ENCODE results near the gene OR10D3.

OR10D3 gene

DNA sequence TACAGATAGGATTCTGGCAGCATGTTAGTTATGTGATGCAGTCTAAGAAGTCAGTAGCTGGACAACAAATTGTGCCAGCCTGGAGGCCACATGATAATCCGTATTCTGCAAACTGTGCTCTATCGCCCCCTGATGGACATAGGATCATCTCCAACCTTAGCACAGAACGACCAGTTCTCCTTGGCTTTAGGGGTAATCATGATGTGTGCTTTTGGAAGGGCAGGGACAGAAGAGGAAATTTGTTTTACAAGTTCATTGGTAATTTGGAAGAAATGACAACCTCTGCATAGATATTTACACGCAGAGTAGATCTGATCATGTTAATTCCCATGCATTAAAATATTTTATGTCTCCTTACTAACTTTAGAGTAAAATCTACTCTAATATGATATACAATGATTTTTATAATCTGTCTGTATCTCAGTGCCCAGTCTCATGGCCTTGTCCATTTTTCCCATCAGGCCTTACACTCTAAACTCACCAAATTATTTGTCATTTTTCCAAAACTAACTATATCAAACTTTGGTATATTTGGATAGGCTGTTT, 12.1 kb downstream of the OR10D3 start:
- DNase-seq = peak; percentile 38

DNA sequence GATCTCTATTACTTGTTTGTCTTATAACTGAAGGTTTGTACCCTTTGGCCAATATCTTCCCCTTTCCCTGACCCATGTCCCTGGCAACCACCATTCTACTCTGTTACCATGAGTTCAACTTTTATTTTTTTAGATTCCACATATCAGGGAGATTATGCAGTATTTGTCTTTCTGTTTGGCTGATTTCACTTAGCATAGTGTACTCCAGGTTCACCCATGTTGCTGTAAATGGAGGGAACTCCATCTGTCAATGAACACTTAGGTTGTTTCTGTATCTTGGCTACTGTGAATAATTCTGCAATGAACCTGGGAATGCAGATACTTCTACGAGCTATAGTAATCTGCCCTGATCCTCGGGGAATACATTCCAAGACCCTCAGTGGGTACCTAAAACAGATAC, 14.9 kb downstream of the OR10D3 start:
- no peak for DNase-seq

DNA sequence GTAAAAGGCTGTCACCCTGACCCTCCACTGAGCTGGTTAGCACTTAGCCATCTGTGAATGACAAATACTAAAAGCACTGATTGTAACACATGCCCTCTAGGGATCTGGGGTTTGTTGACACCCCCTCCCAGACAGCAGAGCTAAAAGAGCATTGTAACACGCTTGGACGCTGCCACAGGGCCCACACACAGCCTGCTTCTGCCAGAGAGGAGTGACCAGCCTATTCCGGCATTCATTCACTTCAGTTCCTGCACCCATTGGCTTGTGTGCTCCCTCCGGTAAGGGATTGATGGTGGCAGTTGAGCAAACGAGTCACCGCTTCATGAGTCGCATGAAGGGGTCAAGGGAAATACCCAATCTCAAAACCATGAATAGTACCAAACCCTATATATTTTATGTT, 15.8 kb downstream of the OR10D3 start:
- no peak for DNase-seq

DNA sequence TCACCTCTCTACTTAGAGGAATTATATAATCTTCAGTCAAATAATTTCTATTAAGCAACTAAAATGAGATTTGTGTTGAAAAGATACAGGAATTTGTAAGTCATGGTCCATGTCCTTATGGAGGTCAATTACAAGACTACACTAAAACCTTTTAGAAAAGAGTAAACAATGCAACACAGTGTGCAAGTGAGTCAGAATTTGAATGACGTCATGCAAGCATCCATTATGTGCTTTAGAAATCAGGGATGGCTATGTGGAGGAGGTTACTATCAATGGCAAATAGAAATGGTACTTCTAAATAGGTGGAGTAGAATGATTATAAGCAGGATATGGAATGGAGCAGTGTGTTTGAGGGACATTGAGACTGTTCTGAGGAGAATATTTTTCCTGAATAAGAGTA, 16.6 kb downstream of the OR10D3 start:
- no peak for DNase-seq

DNA sequence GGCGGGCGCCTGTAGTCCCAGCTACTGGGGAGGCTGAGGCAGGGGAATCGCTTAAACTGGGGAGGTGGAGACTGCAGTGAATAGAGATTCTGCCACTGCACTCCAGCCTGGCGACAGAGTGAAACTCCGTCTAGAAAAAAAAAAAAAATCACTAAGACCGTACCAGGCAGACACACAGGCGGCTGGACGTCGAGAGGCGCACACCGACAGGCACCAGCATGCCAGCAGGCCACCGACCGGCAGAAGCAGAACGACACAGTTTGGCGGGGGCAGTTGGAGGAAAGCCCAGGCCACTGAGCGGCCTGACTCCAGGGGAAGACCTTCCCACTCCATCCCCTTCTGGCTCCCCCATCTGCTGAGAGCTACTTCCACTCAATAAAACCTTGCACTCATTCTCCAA, 17.5 kb downstream of the OR10D3 start:
- DNase-seq = no peak

DNA sequence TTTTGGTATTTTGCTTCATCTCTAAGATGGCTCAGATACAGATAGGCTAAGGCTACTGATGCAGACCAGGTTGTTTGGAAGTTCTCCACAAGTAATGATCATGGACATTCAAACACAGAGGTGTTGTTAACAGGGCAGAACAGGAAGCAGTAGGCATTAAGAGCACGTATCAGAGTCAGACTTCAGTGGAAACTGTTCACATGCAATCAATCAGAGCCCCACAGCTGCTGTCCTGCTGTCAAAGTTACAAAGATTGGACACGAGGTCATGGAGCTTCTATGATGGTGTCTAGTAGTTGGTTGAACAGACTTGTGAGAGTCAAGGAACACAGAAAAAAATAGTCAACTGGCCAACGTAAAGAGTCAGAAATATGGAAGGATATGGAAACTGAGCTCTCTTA, 19.8 kb downstream of the OR10D3 start:
- no peak for DNase-seq

DNA sequence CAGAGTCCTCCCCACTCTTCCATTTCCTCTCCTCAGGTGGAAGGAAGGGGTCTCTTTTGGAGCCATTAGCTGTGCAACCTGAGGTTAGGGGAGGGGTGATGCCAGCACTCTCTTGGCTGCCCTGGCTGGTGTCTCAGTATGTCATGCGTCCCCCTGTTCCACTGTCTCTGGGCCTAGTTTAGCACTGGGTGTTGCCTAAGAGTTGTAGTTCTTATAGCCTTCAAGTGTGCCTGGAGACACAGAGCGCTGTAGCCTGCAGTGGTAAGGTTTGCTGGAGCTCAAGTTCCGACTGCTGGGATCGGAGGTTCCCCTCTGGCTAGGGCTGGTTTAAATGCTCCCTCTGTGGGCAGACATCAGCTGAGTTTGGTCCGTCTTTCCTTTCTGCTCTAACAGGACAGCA, 20.9 kb downstream of the OR10D3 start:
- no peak for DNase-seq

DNA sequence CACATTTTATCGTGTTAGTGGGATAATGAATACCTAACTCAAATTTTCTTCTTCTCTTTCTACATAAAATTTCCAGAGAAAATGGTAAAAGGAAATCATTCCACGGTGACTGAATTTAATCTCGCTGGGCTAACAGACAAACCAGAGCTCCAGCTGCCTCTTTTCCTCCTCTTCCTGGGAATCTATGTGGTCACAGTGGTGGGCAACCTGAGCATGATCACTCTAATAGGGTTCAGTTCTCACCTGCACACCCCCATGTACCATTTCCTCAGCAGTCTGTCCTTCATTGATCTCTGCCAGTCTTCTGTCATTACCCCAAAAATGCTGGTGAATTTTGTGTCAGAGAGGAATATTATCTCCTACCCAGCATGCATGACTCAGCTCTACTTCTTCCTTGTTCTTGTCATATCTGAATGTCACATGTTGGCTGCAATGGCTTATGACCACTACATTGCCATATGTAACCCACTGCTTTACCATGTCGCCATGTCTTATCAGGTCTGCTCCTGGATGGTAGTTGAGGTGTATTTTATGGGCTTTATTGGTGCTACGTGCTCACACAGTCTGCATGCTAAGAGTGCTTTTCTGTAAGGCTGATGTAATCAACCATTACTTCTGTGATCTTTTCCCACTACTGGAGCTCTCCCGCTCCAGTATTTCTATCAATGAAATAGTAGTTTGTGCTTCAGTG, 24.1 kb downstream of the OR10D3 start:
- DNase-seq = no peak

DNA sequence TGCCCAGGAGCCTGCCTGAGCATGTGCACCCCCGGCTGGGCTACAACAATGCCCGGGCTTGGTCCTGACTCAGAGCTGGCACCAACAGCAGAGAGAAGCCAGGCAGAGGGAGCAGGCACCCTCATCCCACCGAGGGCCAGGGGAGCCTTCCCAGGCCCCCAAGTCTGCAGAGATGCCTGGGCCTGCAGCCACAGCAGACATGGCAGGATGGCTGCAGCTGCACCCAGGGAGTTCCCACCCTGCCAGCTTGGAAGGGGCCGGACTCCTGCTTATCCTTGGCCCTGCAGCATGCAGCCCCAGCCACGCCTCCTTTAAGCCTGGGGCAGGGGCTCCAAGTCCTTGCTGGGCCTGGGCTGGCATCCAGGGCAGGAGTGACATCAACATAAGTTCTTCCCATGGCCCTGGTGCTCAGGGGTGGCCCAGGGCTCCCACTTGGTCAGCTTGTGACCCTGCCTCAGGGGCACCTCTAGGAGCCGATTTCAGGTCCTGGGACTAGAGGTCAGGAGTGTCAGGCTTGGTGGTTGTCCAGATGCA, 26.7 kb downstream of the OR10D3 start:
- DNase-seq = no peak

DNA sequence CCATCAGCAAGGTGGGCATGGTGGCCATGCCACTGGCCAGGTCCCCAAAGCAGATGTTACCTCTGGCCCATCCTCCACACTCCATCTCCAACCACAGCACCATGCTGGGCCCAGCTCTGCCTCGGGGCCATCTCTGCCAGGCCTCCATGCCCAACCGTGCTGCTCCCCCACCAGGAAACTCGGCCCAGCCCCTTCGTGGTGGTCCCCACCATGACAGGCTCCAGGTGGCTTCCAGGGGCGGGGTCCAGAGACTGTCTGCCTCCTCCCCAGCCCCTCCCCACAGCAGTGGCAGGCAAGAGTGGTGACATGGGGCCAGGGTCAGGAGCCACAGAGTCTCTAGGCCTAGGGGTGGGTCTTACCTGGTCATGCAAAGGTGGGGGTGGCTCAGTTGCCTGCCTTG, 27.3 kb downstream of the OR10D3 start:
- no peak for DNase-seq

DNA sequence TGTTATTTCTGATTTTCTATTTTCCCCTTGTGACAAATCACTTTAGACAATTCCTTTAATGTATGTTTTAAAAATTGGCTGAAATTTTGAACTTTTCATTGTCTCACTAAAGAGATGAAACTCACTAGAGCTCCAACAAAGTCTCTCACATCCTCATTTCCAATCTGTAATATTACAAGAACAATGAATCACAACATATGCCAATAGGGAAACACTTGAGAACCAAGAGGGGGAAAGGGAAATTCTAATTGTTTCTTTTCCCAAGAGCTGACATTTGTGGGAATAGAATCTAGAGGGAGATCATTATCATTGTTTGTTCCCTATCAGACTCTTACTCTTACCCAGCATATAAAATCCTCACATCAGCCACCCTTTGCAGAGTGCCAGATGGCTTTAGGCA, 28.2 kb downstream of the OR10D3 start:
- DNase-seq = no peak

DNA sequence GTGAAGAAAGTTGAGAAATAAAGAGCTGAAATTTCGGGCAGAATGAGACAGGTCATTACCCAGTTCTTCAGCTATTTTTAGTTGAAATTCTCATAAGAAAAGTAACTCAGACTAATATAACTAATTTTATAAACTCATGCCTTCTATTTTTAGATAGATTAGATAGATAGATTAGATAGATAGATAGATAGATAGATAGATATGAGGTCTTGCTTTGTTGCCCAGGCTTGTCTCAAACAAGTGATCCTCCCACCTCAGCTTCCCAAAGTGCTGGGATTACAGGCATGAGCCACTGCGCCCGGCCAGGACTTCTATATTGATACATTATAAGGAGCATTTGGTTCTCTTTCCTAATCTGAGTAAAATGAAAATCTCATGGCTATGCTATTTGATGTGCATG, 30.9 kb downstream of the OR10D3 start:
- DNase-seq = no peak

DNA sequence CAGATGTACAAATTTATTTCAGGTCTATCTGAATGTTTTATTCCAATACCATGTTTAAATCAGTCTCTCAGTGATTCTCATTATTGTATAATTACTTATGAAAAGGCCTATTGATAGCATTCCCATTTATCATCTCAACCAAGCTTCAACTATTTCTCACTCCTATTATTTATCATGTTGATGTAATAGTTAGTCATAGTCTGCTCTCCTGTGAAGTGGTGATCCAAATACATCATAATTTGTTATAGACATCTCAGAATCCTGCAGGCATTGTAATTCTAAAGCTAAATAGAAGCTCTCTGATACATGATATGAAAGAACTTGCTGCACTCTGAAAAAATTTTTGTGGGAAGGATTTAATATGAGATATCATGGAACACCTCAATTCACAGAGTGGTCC, 36.0 kb downstream of the OR10D3 start:
- no peak for DNase-seq

DNA sequence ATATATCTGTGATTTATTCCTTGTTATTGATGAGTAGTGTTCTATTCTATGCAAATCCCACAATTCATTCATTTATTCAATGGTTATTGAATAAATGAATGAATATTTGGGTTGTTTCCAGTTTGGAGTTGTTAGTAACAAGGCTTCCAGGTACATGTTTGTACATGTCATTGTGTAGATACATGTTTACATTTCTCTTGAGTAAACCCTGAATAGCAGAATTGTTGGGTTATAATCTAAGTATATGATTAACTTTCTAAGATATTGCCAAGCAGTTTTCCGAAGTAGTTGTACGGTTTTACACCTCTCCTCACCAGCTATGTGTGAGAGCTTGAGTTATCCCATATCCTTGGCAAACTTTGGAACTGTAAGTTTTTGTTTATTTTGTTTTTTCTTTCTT, 39.3 kb downstream of the OR10D3 start:
- no peak for DNase-seq

DNA sequence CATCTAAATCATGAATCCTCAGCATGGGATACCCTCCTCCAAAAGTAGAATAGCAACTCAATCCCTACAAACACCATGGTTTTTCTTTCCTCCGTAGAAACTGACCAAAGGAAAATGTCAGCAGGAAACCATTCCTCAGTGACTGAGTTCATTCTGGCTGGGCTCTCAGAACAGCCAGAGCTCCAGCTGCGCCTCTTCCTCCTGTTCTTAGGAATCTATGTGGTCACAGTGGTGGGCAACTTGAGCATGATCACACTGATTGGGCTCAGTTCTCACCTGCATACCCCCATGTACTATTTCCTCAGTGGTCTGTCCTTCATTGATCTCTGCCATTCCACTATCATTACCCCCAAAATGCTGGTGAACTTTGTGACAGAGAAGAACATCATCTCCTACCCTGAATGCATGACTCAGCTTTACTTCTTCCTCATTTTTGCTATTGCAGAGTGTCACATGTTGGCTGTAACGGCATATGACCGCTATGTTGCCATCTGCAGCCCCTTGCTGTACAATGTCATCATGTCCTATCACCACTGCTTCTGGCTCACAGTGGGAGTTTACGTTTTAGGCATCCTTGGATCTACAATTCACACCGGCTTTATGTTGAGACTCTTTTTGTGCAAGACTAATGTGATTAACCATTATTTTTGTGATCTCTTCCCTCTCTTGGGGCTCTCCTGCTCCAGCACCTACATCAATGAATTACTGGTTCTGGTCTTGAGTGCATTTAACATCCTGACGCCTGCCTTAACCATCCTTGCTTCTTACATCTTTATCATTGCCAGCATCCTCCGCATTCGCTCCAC, 41.7 kb downstream of the OR10D3 start:
- peak; percentile 49 for DNase-seq

DNA sequence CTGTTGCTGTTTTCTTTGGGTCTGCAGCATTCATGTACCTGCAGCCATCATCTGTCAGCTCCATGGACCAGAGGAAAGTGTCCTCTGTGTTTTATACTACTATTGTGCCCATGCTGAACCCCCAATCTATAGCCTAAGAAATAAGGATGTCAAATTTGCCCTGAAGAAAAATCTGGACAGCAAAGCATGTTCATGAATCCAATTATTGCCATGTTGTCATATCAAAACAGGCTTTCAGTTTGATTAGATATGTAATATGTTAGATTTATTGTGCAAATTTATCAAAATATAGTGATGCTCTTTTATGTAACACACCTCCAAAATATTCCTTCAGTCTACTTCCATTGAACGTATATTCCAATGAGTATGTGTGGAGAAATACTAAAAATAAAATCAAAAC, 42.3 kb downstream of the OR10D3 start:
- no peak for DNase-seq

DNA sequence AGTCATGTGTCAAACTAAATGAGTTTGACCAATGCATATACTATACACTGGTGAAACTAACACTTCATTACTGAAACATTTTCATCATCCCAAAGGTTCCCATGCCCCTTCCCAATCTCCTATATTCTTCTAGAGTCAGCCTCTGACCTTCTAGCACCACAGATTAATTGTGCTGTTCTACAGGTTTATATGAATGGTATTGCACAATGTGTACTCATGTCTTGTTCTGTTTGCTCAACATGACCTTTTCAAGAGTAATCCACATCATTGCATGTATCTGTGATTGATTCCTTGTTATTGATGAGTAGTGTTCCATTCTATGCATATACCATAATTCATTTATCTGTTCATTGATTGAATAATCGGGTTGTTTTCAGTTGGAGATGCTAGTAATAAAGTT, 50.2 kb downstream of the OR10D3 start:
- DNase-seq = no peak

All from CD4-positive, alpha-beta T cell treated with Interleukin-15 for 1 hour (primary cell).